Cardiac muscle cell (in vitro differentiated cells and primary cell): Measurements from ENCODE around the gene CARMIL1. TPM values are rescaled to one million over a fixed set of nuclear protein-coding genes. Genes with fewer than 3 reads are reported as not detected.

Experiments
- DNase-seq, 2 donors: peaks; one replicate each; pipeline versions ENCODE4 v3.0.0 to v3.0.0-alpha.2; 2010 to 2017; ENCODE audit warnings: low read depth in 1 of 2, low spot score in 1 of 2
- H3K27ac ChIP-seq: fragments of 200-600 bp; sonication (generic); 2 replicates; pipeline ENCODE4 v1.5.1; 2016
- H3K27me3 ChIP-seq: fragments of 200-600 bp; sonication (generic); 2 replicates; pipeline ENCODE4 v1.6.0; 2016; ENCODE audit warnings: control low read depth
- H3K36me3 ChIP-seq: fragments of 200-600 bp; sonication (generic); 2 replicates; pipeline ENCODE4 v1.5.1; 2016; ENCODE audit warnings: control low read depth
- H3K4me1 ChIP-seq: fragments of 200-600 bp; sonication (generic); 2 replicates; pipeline ENCODE4 v1.8.1; 2017; ENCODE audit warnings: low read depth, mild to moderate bottlenecking, mixed run types
- H3K4me3 ChIP-seq: fragments of 200-600 bp; sonication (generic); 2 replicates; pipeline ENCODE4 v1.5.1; 2016; ENCODE audit warnings: mild to moderate bottlenecking
- H3K9me3 ChIP-seq: fragments of 200-600 bp; sonication (generic); 2 replicates; pipeline ENCODE4 v1.5.1; 2017; ENCODE audit warnings: low read depth, mild to moderate bottlenecking, control low read depth
- CTCF ChIP-seq: IDR thresholded peaks from 2 replicates; pipeline ENCODE4 v1.5.1; 2012; ENCODE audit warnings: low read depth, mild to moderate bottlenecking, low read length
- polyA plus RNA-seq: library from polyadenylated mRNA; unstranded; fragments of >200 nt; fragmentation: Nextera tagmentation; extraction: Ambion mirVana; gene quantifications from 2 replicates; pipeline ENCODE4 v1.2.1, GENCODE V29; 2016
- total RNA-seq: library from RNA; depleted of rRNA; stranded (reverse); fragments of >200 nt; gene quantifications from 2 replicates; pipeline ENCODE4 v1.2.3, GENCODE V29; 2016

The CARMIL1 gene
- total and polyA plus RNA-seq, 2 experiments from 2014 or later: 15.7 to 63.6 TPM

- no peak for TF ChIP-seq CTCF
- no peaks in the 10 kb centered on the region for H3K4me1 ChIP-seq
- no peaks in the 10 kb centered on the region for H3K9me3 ChIP-seq
- no peaks in the 10 kb centered on the region for H3K27me3 ChIP-seq
- H3K27ac ChIP-seq: no peak overlapping the region
- DNase-seq: no peak
- no peaks in the 10 kb centered on the region for H3K36me3 ChIP-seq
- H3K4me3 ChIP-seq: no peak overlapping the region
Observed at GRCh38 chr6:25564943-25565342, 285.8 kb downstream of the CARMIL1 start.

- no peak for DNase-seq
- Histone ChIP-seq H3K4me3 (no peak overlapping the region), H3K27me3 (no peaks in the 10 kb centered on the region), H3K36me3 (no peaks in the 10 kb centered on the region), H3K9me3 (no peaks in the 10 kb centered on the region), H3K4me1 (no peaks in the 10 kb centered on the region), H3K27ac (no peak overlapping the region)
- no peak for TF ChIP-seq CTCF
Observed at GRCh38 chr6:25570578-25570977, 291.4 kb downstream of the CARMIL1 start.

GRCh38 chr6:25576919-25577318 is 297.7 kb downstream of the CARMIL1 start:
- Histone ChIP-seq H3K4me3 (no peak overlapping the region), H3K9me3 (no peaks in the 10 kb centered on the region), H3K27ac (no peak overlapping the region), H3K4me1 (peaks cover 21% of the 10 kb centered on the region), H3K27me3 (no peaks in the 10 kb centered on the region), H3K36me3 (peaks cover 5% of the 10 kb centered on the region)
- no peak for TF ChIP-seq CTCF
- DNase-seq: peak in 1 of 2 donors; percentile 18

GRCh38 chr6:25578538-25578937 is 299.4 kb downstream of the CARMIL1 start:
- DNase-seq: peak in 1 of 2 donors; percentile 34
- Histone ChIP-seq H3K9me3 (no peaks in the 10 kb centered on the region), H3K27me3 (no peaks in the 10 kb centered on the region), H3K36me3 (peaks cover 5% of the 10 kb centered on the region), H3K4me3 (no peak overlapping the region), H3K4me1 (peaks cover 21% of the 10 kb centered on the region), H3K27ac (no peak overlapping the region)
- no peak for TF ChIP-seq CTCF

- no peak for TF ChIP-seq CTCF
- H3K4me1 ChIP-seq: peaks cover 21% of the 10 kb centered on the region
- no peaks in the 10 kb centered on the region for H3K27me3 ChIP-seq
- no peak overlapping the region for H3K4me3 ChIP-seq
- H3K9me3 ChIP-seq: no peaks in the 10 kb centered on the region
- no peak for DNase-seq
- peaks cover 5% of the 10 kb centered on the region for H3K36me3 ChIP-seq
- no peak overlapping the region for H3K27ac ChIP-seq
Observed at GRCh38 chr6:25579391-25579883, 300.3 kb downstream of the CARMIL1 start.
